HEK293 (cell line): ENCODE data around the gene TUBB4A.
A peak's percentile ranks its signal among the peaks of the same experiment; 100 is the strongest.

Experiments
- CTCF ChIA-PET: fragments of 350-600 bp; formaldehyde crosslinking; extraction: SDS; loops from one replicate; lab custom pipeline; 2021; ENCODE audit warnings: antibody characterized with exemption; lab: Yijun Ruan, JAX
- POLR2A ChIA-PET: fragments of 300-600 bp; formaldehyde crosslinking; extraction: SDS; loops from one replicate; lab custom pipeline; 2020; ENCODE audit warnings: antibody characterized with exemption, inconsistent platforms; lab: Yijun Ruan, JAX
- H3K27ac ChIP-seq: fragments of 200-500 bp; sonication (Bioruptor generic); 2 replicates; pipeline ENCODE4 v1.5.1; 2014; ENCODE audit warnings: low read depth, low read length, control low read depth, inconsistent platforms; ENCODE audit errors: extremely low read depth
- H3K36me3 ChIP-seq, 2 experiments: fragments of 200-500 bp in 1 of 2; sonication (Bioruptor generic) in 1 of 2; 1 replicate in 1 of 2; 2 replicates in 1 of 2; pipeline ENCODE4 v1.5.1; 2014 to 2017; ENCODE audit warnings: inconsistent platforms in 2 of 2, low read length in 2 of 2; ENCODE audit not compliant: control insufficient read depth in 2 of 2, insufficient read depth in 1 of 2
- H3K4me1 ChIP-seq: fragments of 200-500 bp; sonication (Bioruptor generic); 2 replicates; pipeline ENCODE4 v1.5.1; 2014; ENCODE audit warnings: mild to moderate bottlenecking, low read length, inconsistent platforms; ENCODE audit not compliant: control insufficient read depth, insufficient read depth
- H3K4me3 ChIP-seq: 2 replicates; pipeline ENCODE4 v1.5.1; 2011; ENCODE audit warnings: low read depth, mild to moderate bottlenecking, control low read depth, low read length, moderate library complexity
- H3K9me3 ChIP-seq: fragments of 200-500 bp; sonication (Bioruptor generic); 2 replicates; pipeline ENCODE4 v1.5.1; 2014; ENCODE audit warnings: low read depth, low read length, inconsistent platforms; ENCODE audit not compliant: control insufficient read depth, insufficient read depth
- HOXD13 ChIP-seq: sonication (generic); formaldehyde crosslinking; IDR thresholded peaks from 2 replicates; pipeline ENCODE4 v1.8.0; 2022; ENCODE audit warnings: missing genetic modification reagents, borderline replicate concordance
- MYNN ChIP-seq: fragments of 450-650 bp; formaldehyde crosslinking; IDR thresholded peaks from 2 replicates; pipeline ENCODE4 v1.5.1; 2016; ENCODE audit warnings: missing biosample characterization, missing genetic modification characterization, borderline replicate concordance
- OVOL3 ChIP-seq: fragments of 450-650 bp; formaldehyde crosslinking; IDR thresholded peaks from 2 replicates; pipeline ENCODE4 v1.5.1; 2016; ENCODE audit warnings: missing biosample characterization, missing genetic modification characterization
- PRDM1 ChIP-seq: fragments of 450-650 bp; formaldehyde crosslinking; IDR thresholded peaks from 2 replicates; pipeline ENCODE4; 2016; ENCODE audit warnings: missing biosample characterization, missing genetic modification characterization
- SCRT1 ChIP-seq: fragments of 450-650 bp; formaldehyde crosslinking; IDR thresholded peaks from 2 replicates; pipeline ENCODE4 v1.5.1; 2016; ENCODE audit warnings: missing biosample characterization, missing genetic modification characterization, borderline replicate concordance
- ZBTB1 ChIP-seq: fragments of 450-650 bp; formaldehyde crosslinking; IDR thresholded peaks from 2 replicates; pipeline ENCODE4 v1.5.1; 2016; ENCODE audit warnings: missing biosample characterization, missing genetic modification characterization
- ZBTB11 ChIP-seq: fragments of 450-650 bp; formaldehyde crosslinking; conservative IDR thresholded peaks from 2 replicates; pipeline ENCODE4 v1.5.1; 2016; ENCODE audit warnings: low read depth, missing biosample characterization, missing genetic modification characterization
- ZBTB20 ChIP-seq: fragments of 450-650 bp; formaldehyde crosslinking; IDR thresholded peaks from 2 replicates; pipeline ENCODE4 v1.5.1; 2016; ENCODE audit warnings: missing biosample characterization, missing genetic modification characterization
- ZBTB49 ChIP-seq: fragments of 450-650 bp; formaldehyde crosslinking; IDR thresholded peaks from 2 replicates; pipeline ENCODE4 v1.5.1; 2016; ENCODE audit warnings: missing biosample characterization, missing genetic modification characterization, low read depth
- ZFHX2 ChIP-seq: fragments of 450-650 bp; formaldehyde crosslinking; conservative IDR thresholded peaks from 2 replicates; pipeline ENCODE4 v1.5.1; 2016; ENCODE audit warnings: missing biosample characterization, missing genetic modification characterization
- ZNF175 ChIP-seq: fragments of 450-650 bp; formaldehyde crosslinking; IDR thresholded peaks from 2 replicates; pipeline ENCODE4 v1.5.1; 2016; ENCODE audit warnings: missing biosample characterization, missing genetic modification characterization
- ZNF223 ChIP-seq: fragments of 450-650 bp; formaldehyde crosslinking; IDR thresholded peaks from 2 replicates; pipeline ENCODE4 v1.5.1; 2016; ENCODE audit warnings: missing biosample characterization, missing genetic modification characterization
- ZNF248 ChIP-seq: fragments of 450-650 bp; formaldehyde crosslinking; IDR thresholded peaks from 2 replicates; pipeline ENCODE4 v1.5.1; 2017; ENCODE audit warnings: missing biosample characterization, missing genetic modification characterization
- ZNF292 ChIP-seq: fragments of 450-650 bp; formaldehyde crosslinking; IDR thresholded peaks from 2 replicates; pipeline ENCODE4 v1.5.1; 2016; ENCODE audit warnings: low read depth, missing biosample characterization, missing genetic modification characterization, borderline replicate concordance
- ZNF350 ChIP-seq: fragments of 450-650 bp; formaldehyde crosslinking; IDR thresholded peaks from 2 replicates; pipeline ENCODE4 v1.5.0; 2017; ENCODE audit warnings: missing biosample characterization, mild to moderate bottlenecking, missing genetic modification characterization
- ZNF501 ChIP-seq: fragments of 450-650 bp; formaldehyde crosslinking; IDR thresholded peaks from 2 replicates; pipeline ENCODE4 v1.5.1; 2016; ENCODE audit warnings: missing biosample characterization, missing genetic modification characterization
- ZNF560 ChIP-seq: fragments of 450-650 bp; formaldehyde crosslinking; IDR thresholded peaks from 2 replicates; pipeline ENCODE4 v1.5.1; 2017; ENCODE audit warnings: missing biosample characterization, missing genetic modification characterization, borderline replicate concordance
- ZNF561 ChIP-seq: fragments of 450-650 bp; IDR thresholded peaks from 2 replicates; pipeline ENCODE4 v1.5.1; 2018; ENCODE audit warnings: missing biosample characterization, missing genetic modification characterization, borderline replicate concordance
- ZNF571 ChIP-seq: fragments of 450-650 bp; formaldehyde crosslinking; IDR thresholded peaks from 2 replicates; pipeline ENCODE4 v1.5.0; 2017; ENCODE audit warnings: missing biosample characterization, missing genetic modification characterization
- ZNF626 ChIP-seq: fragments of 450-650 bp; sonication (Bioruptor Pico); formaldehyde crosslinking; IDR thresholded peaks from 2 replicates; pipeline ENCODE4 v1.5.1; 2018; ENCODE audit warnings: missing biosample characterization, missing genetic modification characterization, inconsistent platforms
- ZNF645 ChIP-seq: fragments of 450-650 bp; formaldehyde crosslinking; IDR thresholded peaks from 2 replicates; pipeline ENCODE4; 2016; ENCODE audit warnings: missing biosample characterization, missing genetic modification characterization
- ZNF670 ChIP-seq: fragments of 450-650 bp; formaldehyde crosslinking; IDR thresholded peaks from 2 replicates; pipeline ENCODE4 v1.5.1; 2016; ENCODE audit warnings: missing biosample characterization, missing genetic modification characterization, low read depth
- ZNF704 ChIP-seq: fragments of 450-650 bp; formaldehyde crosslinking; IDR thresholded peaks from 2 replicates; pipeline ENCODE4 v1.5.1; 2016; ENCODE audit warnings: missing biosample characterization, missing genetic modification characterization
- ZNF768 ChIP-seq: fragments of 450-650 bp; formaldehyde crosslinking; IDR thresholded peaks from 2 replicates; pipeline ENCODE4 v1.5.1; 2018; ENCODE audit warnings: missing biosample characterization, mild to moderate bottlenecking, missing genetic modification characterization
- ZNF785 ChIP-seq: fragments of 450-650 bp; formaldehyde crosslinking; IDR thresholded peaks from 2 replicates; pipeline ENCODE4 v1.5.1; 2016; ENCODE audit warnings: missing biosample characterization, missing genetic modification characterization
- ZNF843 ChIP-seq: fragments of 450-650 bp; formaldehyde crosslinking; IDR thresholded peaks from 2 replicates; pipeline ENCODE4 v1.5.1; 2016; ENCODE audit warnings: missing biosample characterization, missing genetic modification characterization
- TF ChIP-seq, protein P1 (sequence below): fragments of 450-650 bp; formaldehyde crosslinking; IDR thresholded peaks from 2 replicates; pipeline ENCODE4 v1.5.1; 2016; ENCODE audit warnings: missing biosample characterization, missing genetic modification characterization

TUBB4A gene

GRCh38 chr19:6518145-6518911, 16.2 kb upstream of the TUBB4A start (continued):
- TF ChIP-seq ZNF561 (tag by site-specific recombination) (no peak), SCRT1 (no peak), ZNF626 (tag by site-specific recombination) (no peak), PRDM1 (tag by site-specific recombination) (no peak), HOXD13 (CRISPR knock-in tag) (no peak), ZNF785 (no peak)

- ChIA-PET POLR2A (interaction anchor here (0.5 to 1.6 kb wide), 6 partner anchors 9 to 347 kb away, joined by 3 to 17 read pairs (median 4); partner anchors contain the start of genes SLC25A23, TNFSF9 and TUBB4A), CTCF (interaction anchor here (0.5 to 2.9 kb wide), 33 partner anchors 8 to 1568 kb away, joined by 3 to 20 read pairs (median 4); partner anchors contain the start of genes DENND1C, FUT3, GPR108 and VAV1)
- Histone ChIP-seq H3K36me3 (no peaks in the 10 kb centered on the region), H3K4me1 (no peaks in the 10 kb centered on the region), H3K4me3 (peak overlapping the region; percentile 57), H3K9me3 (no peaks in the 10 kb centered on the region), H3K27ac (peak overlapping the region; percentile 69; the same call in 1 of the 2 replicates)
- TF ChIP-seq ZBTB20 (tag by site-specific recombination) (peak; percentile 75), ZNF768 (tag by site-specific recombination) (no peak), ZFHX2 (tag by site-specific recombination) (no peak), ZNF560 (tag by site-specific recombination) (no peak), ZBTB1 (tag by site-specific recombination) (no peak), ZNF292 (tag by site-specific recombination) (no peak), ZNF571 (tag by site-specific recombination) (no peak), ZNF843 (no peak; the same call in 1 of the 2 replicates), ZNF501 (tag by site-specific recombination) (0 out of 2 replicates have a peak, but pooled peaks have one; percentile 24), SCRT1 (no peak), ZNF704 (tag by site-specific recombination) (no peak), ZBTB11 (tag by site-specific recombination) (peak; percentile 96), OVOL3 (tag by site-specific recombination) (no peak), ZNF248 (tag by site-specific recombination) (no peak), ZNF670 (tag by site-specific recombination) (no peak), ZNF350 (tag by site-specific recombination) (no peak), ZBTB49 (tag by site-specific recombination) (no peak), ZNF223 (no peak), ZNF175 (tag by site-specific recombination) (no peak), ZNF645 (tag by site-specific recombination) (no peak; the same call in 1 of the 2 replicates), MYNN (tag by site-specific recombination) (no peak)
- TF ChIP-seq, protein P1, sequence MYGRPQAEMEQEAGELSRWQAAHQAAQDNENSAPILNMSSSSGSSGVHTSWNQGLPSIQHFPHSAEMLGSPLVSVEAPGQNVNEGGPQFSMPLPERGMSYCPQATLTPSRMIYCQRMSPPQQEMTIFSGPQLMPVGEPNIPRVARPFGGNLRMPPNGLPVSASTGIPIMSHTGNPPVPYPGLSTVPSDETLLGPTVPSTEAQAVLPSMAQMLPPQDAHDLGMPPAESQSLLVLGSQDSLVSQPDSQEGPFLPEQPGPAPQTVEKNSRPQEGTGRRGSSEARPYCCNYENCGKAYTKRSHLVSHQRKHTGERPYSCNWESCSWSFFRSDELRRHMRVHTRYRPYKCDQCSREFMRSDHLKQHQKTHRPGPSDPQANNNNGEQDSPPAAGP (tag by site-specific recombination) = peak; percentile 74; the same call in 1 of the 2 replicates
Measured at GRCh38 chr19:6516659-6517291, 14.7 kb upstream of the TUBB4A start.
